GM23338 (cell line): ENCODE results near the gene EPHB2. TPM values are rescaled to one million over a fixed set of nuclear protein-coding genes. Genes with fewer than 3 reads are reported as not detected.

ENCODE experiments used
- ATAC-seq: fragments of 200-7000 bp; cut with Tn5 transposase; 3 replicates; pipeline ENCODE4 v1.9.1; 2020
- DNase-seq: peaks from one replicate; pipeline ENCODE4 v3.0.0-alpha.2; 2015; ENCODE audit warnings: low spot score
- H2AFZ ChIP-seq: fragments of 200-600 bp; sonication (generic); 2 replicates; pipeline ENCODE4 v1.8.0; 2016; ENCODE audit warnings: antibody characterized with exemption, mild to moderate bottlenecking, moderate library complexity
- H3F3A ChIP-seq: fragments of 200-600 bp; sonication (generic); replicated peaks from 2 replicates; pipeline ENCODE4 v1.8.0; 2017; ENCODE audit warnings: antibody characterized with exemption, mixed run types, low read depth
- H3K27ac ChIP-seq: fragments of 200-600 bp; sonication (generic); 2 replicates; pipeline ENCODE4 v1.6.1; 2016; ENCODE audit warnings: low read depth
- H3K27me3 ChIP-seq: fragments of 200-600 bp; sonication (generic); 2 replicates; pipeline ENCODE4 v1.8.0; 2016; ENCODE audit warnings: mild to moderate bottlenecking, mixed run types, moderate library complexity; ENCODE audit not compliant: insufficient read depth
- H3K36me3 ChIP-seq: fragments of 200-600 bp; sonication (generic); 2 replicates; pipeline ENCODE4 v1.8.0; 2016; ENCODE audit warnings: mild to moderate bottlenecking; ENCODE audit not compliant: insufficient read depth
- H3K4me1 ChIP-seq: fragments of 200-600 bp; sonication (generic); 2 replicates; pipeline ENCODE4 v1.8.0; 2016; ENCODE audit warnings: mild to moderate bottlenecking, moderate library complexity; ENCODE audit not compliant: insufficient read depth
- H3K4me2 ChIP-seq: fragments of 200-600 bp; sonication (generic); 2 replicates; pipeline ENCODE4 v1.7.1; 2017; ENCODE audit warnings: mixed run types
- H3K4me3 ChIP-seq: fragments of 200-600 bp; sonication (generic); 2 replicates; pipeline ENCODE4 v1.6.1; 2016; ENCODE audit warnings: mixed run types
- H3K79me2 ChIP-seq: fragments of 200-600 bp; sonication (generic); replicated peaks from 2 replicates; pipeline ENCODE4 v1.8.0; 2017; ENCODE audit warnings: mild to moderate bottlenecking; ENCODE audit not compliant: insufficient read depth
- H3K9me2 ChIP-seq: fragments of 200-600 bp; sonication (generic); 2 replicates; pipeline ENCODE4 v1.8.0; 2017; ENCODE audit not compliant: insufficient read depth
- H4K20me1 ChIP-seq: fragments of 200-600 bp; sonication (generic); replicated peaks from 2 replicates; pipeline ENCODE4 v1.8.0; 2017; ENCODE audit warnings: mild to moderate bottlenecking; ENCODE audit not compliant: insufficient read depth
- H3K27ac Mint-ChIP-seq: 2 replicates; pipeline ENCODE4 v1.8.0; 2020; ENCODE audit warnings: inconsistent platforms, mild to moderate bottlenecking, moderate library complexity, mixed read lengths
- H3K27me3 Mint-ChIP-seq: 3 replicates; pipeline ENCODE4 v1.8.0; 2022; ENCODE audit warnings: low read depth, mild to moderate bottlenecking, moderate library complexity, mixed read lengths, inconsistent platforms; ENCODE audit not compliant: insufficient read depth, poor library complexity
- H3K36me3 Mint-ChIP-seq: 3 replicates; pipeline ENCODE4 v1.8.0; 2021; ENCODE audit warnings: low read depth, mild to moderate bottlenecking, inconsistent platforms, moderate library complexity, mixed read lengths
- H3K4me1 Mint-ChIP-seq: 3 replicates; pipeline ENCODE4 v1.8.0; 2020; ENCODE audit warnings: mild to moderate bottlenecking, inconsistent platforms, mixed read lengths
- H3K4me3 Mint-ChIP-seq: 3 replicates; pipeline ENCODE4 v1.8.0; 2021; ENCODE audit warnings: moderate library complexity, mild to moderate bottlenecking, inconsistent platforms, mixed read lengths
- H3K9me3 Mint-ChIP-seq: 3 replicates; pipeline ENCODE4 v1.8.0; 2020; ENCODE audit warnings: moderate library complexity, mild to moderate bottlenecking, inconsistent platforms, mixed read lengths
- CTCF ChIP-seq, 2 experiments: fragments of 200-600 bp in 1 of 2; sonication (generic) in 1 of 2; conservative IDR thresholded peaks; 2 replicates each; pipeline versions ENCODE4 v1.5.1 to v1.6.1; 2016 to 2017; ENCODE audit warnings: antibody characterized with exemption in 2 of 2, low read depth in 2 of 2, mild to moderate bottlenecking in 2 of 2, moderate library complexity in 1 of 2
- JUNB ChIP-seq: IDR thresholded peaks from one replicate; pipeline ENCODE4 v1.6.1; 2016; ENCODE audit warnings: antibody characterized with exemption; ENCODE audit not compliant: unreplicated experiment
- ZNF462 ChIP-seq: fragments of 250-450 bp; sonication (Bioruptor Pico); IDR thresholded peaks from 2 replicates; pipeline ENCODE4 v1.5.0; 2020; ENCODE audit warnings: mild to moderate bottlenecking, moderate library complexity
- polyA plus RNA-seq: library from polyadenylated mRNA; unstranded; fragments of >200 nt; fragmentation: Nextera tagmentation; extraction: Ambion mirVana; gene quantifications from 2 replicates; pipeline ENCODE4 v1.2.1, GENCODE V29; 2016
- total RNA-seq: library from RNA; depleted of rRNA; stranded (reverse); fragments of >200 nt; shearing (Covaris generic); gene quantifications from 2 replicates; pipeline ENCODE4 v1.2.3, GENCODE V29; 2014

The EPHB2 gene
- total and polyA plus RNA-seq, 2 experiments from 2014 or later = 4.1 to 20.1 TPM

- Histone ChIP-seq H3K4me2 (no peak overlapping the region), H3K9me2 (no peaks in the 10 kb centered on the region), H3K36me3 (no peaks in the 10 kb centered on the region), H4K20me1 (no peaks in the 10 kb centered on the region), H3F3A (no peaks in the 10 kb centered on the region), H3K4me1 (no peaks in the 10 kb centered on the region), H3K4me3 (no peak overlapping the region), H3K27me3 (no peaks in the 10 kb centered on the region), H3K27ac (no peak overlapping the region), H3K79me2 (no peaks in the 10 kb centered on the region), H2AFZ (no peak overlapping the region)
- no peak overlapping the region for H3K4me3 Mint-ChIP-seq
- ATAC-seq (no peak), DNase-seq (no peak)
- no peak for TF ChIP-seq ZNF462 (CRISPR knock-in tag)
- no peak for TF ChIP-seq JUNB
- TF ChIP-seq CTCF (conservative IDR thresholded peaks at IDR 0.05; ENCODE audit: low read depth in 2 of 2) = no peak
- peaks cover 4% of the 10 kb centered on the region for H3K27me3 Mint-ChIP-seq
- peaks cover 4% of the 10 kb centered on the region; the same call in 2 of the 3 replicates for H3K4me1 Mint-ChIP-seq
- H3K36me3 Mint-ChIP-seq = no peaks in the 10 kb centered on the region
- no peak overlapping the region for H3K27ac Mint-ChIP-seq
- H3K9me3 Mint-ChIP-seq = no peaks in the 10 kb centered on the region
Observed at GRCh38 chr1:22763487-22764200, 53.0 kb downstream of the EPHB2 start.
